Stimulated activated CD8-positive, alpha-beta memory T cell treated with anti-CD3 and anti-CD28 coated beads, Interleukin-4, amount 100 ng/mL, for 48 hours (primary cell): ENCODE data around the gene NCAPG2.

ENCODE experiments used
- DNase-seq: peaks from one replicate; pipeline ENCODE4 v3.0.0-alpha.2; 2020

The NCAPG2 gene

GRCh38 chr7:158704524-158705233 lies at the start of gene NCAPG2:
NCAPG2 (minus strand) TSS chr7:158704804; CDS start chr7:158701899, 2,905 bp downstream.
- peak; percentile 98 for DNase-seq

- DNase-seq = no peak
Observed at GRCh38 chr7:158753900-158754299, 49.3 kb upstream of the NCAPG2 start.

GRCh38 chr7:158751751-158752150 lies 47.1 kb upstream of the NCAPG2 start:
- no peak for DNase-seq

- DNase-seq = no peak
Observed at GRCh38 chr7:158751199-158751598, 46.6 kb upstream of the NCAPG2 start.

GRCh38 chr7:158750702-158751101 lies 46.1 kb upstream of the NCAPG2 start:
- no peak for DNase-seq

GRCh38 chr7:158749396-158749795 lies 44.8 kb upstream of the NCAPG2 start:
- no peak for DNase-seq

- DNase-seq = no peak
Observed at GRCh38 chr7:158748335-158748734, 43.7 kb upstream of the NCAPG2 start.

GRCh38 chr7:158747408-158747807 lies 42.8 kb upstream of the NCAPG2 start:
- no peak for DNase-seq

- DNase-seq = no peak
Observed at GRCh38 chr7:158746957-158747356, 42.4 kb upstream of the NCAPG2 start.

GRCh38 chr7:158745057-158745715 lies 40.6 kb upstream of the NCAPG2 start:
- DNase-seq = no peak

GRCh38 chr7:158744070-158744469 lies 39.5 kb upstream of the NCAPG2 start:
- no peak for DNase-seq

- DNase-seq = no peak
Observed at GRCh38 chr7:158743219-158743618, 38.6 kb upstream of the NCAPG2 start.

GRCh38 chr7:158742065-158742821 lies 37.6 kb upstream of the NCAPG2 start:
- no peak for DNase-seq

- DNase-seq = no peak
Observed at GRCh38 chr7:158741294-158741666, 36.7 kb upstream of the NCAPG2 start.

- no peak for DNase-seq
Observed at GRCh38 chr7:158740657-158741293, 36.2 kb upstream of the NCAPG2 start.

GRCh38 chr7:158740013-158740656 lies 35.5 kb upstream of the NCAPG2 start:
- no peak for DNase-seq

GRCh38 chr7:158738841-158739240 lies 34.2 kb upstream of the NCAPG2 start:
- no peak for DNase-seq

- DNase-seq = no peak
Observed at GRCh38 chr7:158737064-158737695, 32.6 kb upstream of the NCAPG2 start.

- DNase-seq = no peak
Observed at GRCh38 chr7:158735935-158736334, 31.3 kb upstream of the NCAPG2 start.

- no peak for DNase-seq
Observed at GRCh38 chr7:158734861-158735260, 30.3 kb upstream of the NCAPG2 start.

- DNase-seq = no peak
Observed at GRCh38 chr7:158733775-158734494, 29.3 kb upstream of the NCAPG2 start.

- DNase-seq = no peak
Observed at GRCh38 chr7:158733220-158733519, 28.6 kb upstream of the NCAPG2 start.
